Measurements from ENCODE around the gene C12orf75.

The C12orf75 gene

GRCh38 chr12:105413911-105414487, 83.5 kb downstream of the C12orf75 start:
- ChIA-PET POLR2A (no interaction called here), CTCF (no interaction called here)
- DNase-seq (ENCODE audit: extremely low spot score): no peak
- TF ChIP-seq FOXK2 (IDR thresholded peaks at IDR 0.05) (no peak), FOXM1 (IDR thresholded peaks at IDR 0.05; ENCODE audit: borderline replicate concordance) (no peak), LEF1 (IDR thresholded peaks at IDR 0.05; ENCODE audit: borderline replicate concordance) (no peak), PKNOX1 (IDR thresholded peaks at IDR 0.05) (no peak), CTBP1 (IDR thresholded peaks at IDR 0.05; ENCODE audit: borderline replicate concordance) (no peak), TARDBP (IDR thresholded peaks at IDR 0.05) (no peak), ARNT (IDR thresholded peaks at IDR 0.05) (no peak), NFRKB (IDR thresholded peaks at IDR 0.05) (no peak), SUZ12 (IDR thresholded peaks at IDR 0.05) (no peak), HDGF (IDR thresholded peaks at IDR 0.05; ENCODE audit: borderline replicate concordance) (no peak), ZNF384 (IDR thresholded peaks at IDR 0.05) (no peak), L3MBTL2 (conservative IDR thresholded peaks at IDR 0.05) (no peak), BHLHE40 (IDR thresholded peaks at IDR 0.05; ENCODE audit: borderline replicate concordance) (no peak), ELF4 (IDR thresholded peaks at IDR 0.05) (no peak), SP1 (IDR thresholded peaks at IDR 0.05) (no peak), FOXA1 (IDR thresholded peaks at IDR 0.05) (no peak)

- no peak for TF ChIP-seq FOXM1 (IDR thresholded peaks at IDR 0.05; ENCODE audit: borderline replicate concordance)
- no peak for TF ChIP-seq ZNF384 (IDR thresholded peaks at IDR 0.05)
- no peak for TF ChIP-seq BHLHE40 (IDR thresholded peaks at IDR 0.05; ENCODE audit: borderline replicate concordance)
- ChIA-PET POLR2A (no interaction called here), CTCF (interaction anchor here (2.3 kb wide), 1 partner anchor 806 kb away, joined by 5 read pairs; no protein-coding TSS in a partner anchor)
- DNase-seq (ENCODE audit: extremely low spot score): no peak
Measured at GRCh38 chr12:105417732-105418131, 87.2 kb downstream of the C12orf75 start.

GRCh38 chr12:105418229-105418628, 87.7 kb downstream of the C12orf75 start:
- ChIA-PET POLR2A (no interaction called here), CTCF (interaction anchor here (0.6 to 2.3 kb wide), 2 partner anchors 223 to 805 kb away, joined by 3 to 5 read pairs; no protein-coding TSS in a partner anchor)
- TF ChIP-seq BHLHE40 (IDR thresholded peaks at IDR 0.05; ENCODE audit: borderline replicate concordance) (no peak), L3MBTL2 (conservative IDR thresholded peaks at IDR 0.05) (no peak), TARDBP (IDR thresholded peaks at IDR 0.05) (no peak), PKNOX1 (IDR thresholded peaks at IDR 0.05) (no peak), NFRKB (IDR thresholded peaks at IDR 0.05) (no peak), SUZ12 (IDR thresholded peaks at IDR 0.05) (no peak), SP1 (IDR thresholded peaks at IDR 0.05) (no peak), FOXA1 (IDR thresholded peaks at IDR 0.05) (no peak), CTBP1 (IDR thresholded peaks at IDR 0.05; ENCODE audit: borderline replicate concordance) (no peak), ZNF384 (IDR thresholded peaks at IDR 0.05) (no peak), FOXM1 (IDR thresholded peaks at IDR 0.05; ENCODE audit: borderline replicate concordance) (no peak), FOXK2 (IDR thresholded peaks at IDR 0.05) (no peak), ARNT (IDR thresholded peaks at IDR 0.05) (no peak), LEF1 (IDR thresholded peaks at IDR 0.05; ENCODE audit: borderline replicate concordance) (no peak), HDGF (IDR thresholded peaks at IDR 0.05; ENCODE audit: borderline replicate concordance) (no peak), ELF4 (IDR thresholded peaks at IDR 0.05) (no peak)
- no peak for DNase-seq (ENCODE audit: extremely low spot score)

- no peak for DNase-seq (ENCODE audit: extremely low spot score)
- ChIA-PET POLR2A (no interaction called here), CTCF (interaction anchor here (2.3 kb wide), 1 partner anchor 805 kb away, joined by 5 read pairs; no protein-coding TSS in a partner anchor)
- TF ChIP-seq BHLHE40 (IDR thresholded peaks at IDR 0.05; ENCODE audit: borderline replicate concordance) (no peak), ELF4 (IDR thresholded peaks at IDR 0.05) (no peak), LEF1 (IDR thresholded peaks at IDR 0.05; ENCODE audit: borderline replicate concordance) (no peak), SUZ12 (IDR thresholded peaks at IDR 0.05) (no peak), CTBP1 (IDR thresholded peaks at IDR 0.05; ENCODE audit: borderline replicate concordance) (no peak), ARNT (IDR thresholded peaks at IDR 0.05) (no peak), FOXK2 (IDR thresholded peaks at IDR 0.05) (no peak), L3MBTL2 (conservative IDR thresholded peaks at IDR 0.05) (no peak), SP1 (IDR thresholded peaks at IDR 0.05) (no peak), ZNF384 (IDR thresholded peaks at IDR 0.05) (no peak), HDGF (IDR thresholded peaks at IDR 0.05; ENCODE audit: borderline replicate concordance) (no peak), TARDBP (IDR thresholded peaks at IDR 0.05) (no peak)
Measured at GRCh38 chr12:105418821-105419291, 88.4 kb downstream of the C12orf75 start.

GRCh38 chr12:105419606-105420005, 89.1 kb downstream of the C12orf75 start:
- DNase-seq (ENCODE audit: extremely low spot score): no peak
- TF ChIP-seq SP1 (IDR thresholded peaks at IDR 0.05): no peak
- TF ChIP-seq LEF1 (IDR thresholded peaks at IDR 0.05; ENCODE audit: borderline replicate concordance): no peak
- no peak for TF ChIP-seq FOXM1 (IDR thresholded peaks at IDR 0.05; ENCODE audit: borderline replicate concordance)
- TF ChIP-seq CTBP1 (IDR thresholded peaks at IDR 0.05; ENCODE audit: borderline replicate concordance): no peak
- POLR2A ChIA-PET: no interaction called here
- CTCF ChIA-PET: interaction anchor here (2.3 kb wide), 1 partner anchor 804 kb away, joined by 5 read pairs; no protein-coding TSS in a partner anchor

GRCh38 chr12:105420046-105420445, 89.6 kb downstream of the C12orf75 start:
- CTCF ChIA-PET: interaction anchor here (0.6 to 1.9 kb wide), 12 partner anchors 12 to 1421 kb away, joined by 3 to 8 read pairs (median 3); no protein-coding TSS in a partner anchor
- DNase-seq (ENCODE audit: extremely low spot score): no peak
- POLR2A ChIA-PET: no interaction called here
- TF ChIP-seq TARDBP (IDR thresholded peaks at IDR 0.05) (no peak), SP1 (IDR thresholded peaks at IDR 0.05) (no peak), HDGF (IDR thresholded peaks at IDR 0.05; ENCODE audit: borderline replicate concordance) (no peak)

All from HEK293T (cell line).